Activated naive CD8-positive, alpha-beta T cell (primary cell): ENCODE results near the gene SHISA6.

ENCODE experiments used
- H3K27ac Mint-ChIP-seq: one replicate; pipeline ENCODE4 v1.8.0; 2021; ENCODE audit warnings: mixed read lengths
- H3K27me3 Mint-ChIP-seq: one replicate; pipeline ENCODE4 v1.8.0; 2021; ENCODE audit warnings: mixed read lengths
- H3K36me3 Mint-ChIP-seq: one replicate; pipeline ENCODE4 v1.8.0; 2021; ENCODE audit warnings: mixed read lengths
- H3K4me1 Mint-ChIP-seq: one replicate; pipeline ENCODE4 v1.8.0; 2021; ENCODE audit warnings: low read depth, mixed read lengths
- H3K4me3 Mint-ChIP-seq: one replicate; pipeline ENCODE4 v1.8.0; 2021; ENCODE audit warnings: mild to moderate bottlenecking, mixed read lengths
- H3K9me3 Mint-ChIP-seq: one replicate; pipeline ENCODE4 v1.8.0; 2021; ENCODE audit warnings: low read depth, mixed read lengths

SHISA6 gene

GRCh38 chr17:11240841-11241610 lies at the start of gene SHISA6:
SHISA6 (plus strand) TSS chr17:11241213.
- Mint-ChIP-seq H3K4me1 (peaks cover 3% of the 10 kb centered on the region), H3K36me3 (no peaks in the 10 kb centered on the region), H3K4me3 (no peak within 1 kb of the TSS), H3K27me3 (peaks cover 36% of the 10 kb centered on the region), H3K27ac (no peak within 1 kb of the TSS), H3K9me3 (no peaks in the 10 kb centered on the region)

- no peaks in the 10 kb centered on the region for H3K36me3 Mint-ChIP-seq
- no peaks in the 10 kb centered on the region for H3K4me1 Mint-ChIP-seq
- no peaks in the 10 kb centered on the region for H3K27me3 Mint-ChIP-seq
- no peak overlapping the region for H3K4me3 Mint-ChIP-seq
- H3K9me3 Mint-ChIP-seq, result no peaks in the 10 kb centered on the region
- no peak overlapping the region for H3K27ac Mint-ChIP-seq
These were observed 45.2 kb upstream of the SHISA6 start for GRCh38 chr17:11195801-11196200.

- Mint-ChIP-seq H3K4me1 (no peaks in the 10 kb centered on the region), H3K9me3 (no peaks in the 10 kb centered on the region), H3K4me3 (no peak overlapping the region), H3K36me3 (no peaks in the 10 kb centered on the region), H3K27me3 (no peaks in the 10 kb centered on the region), H3K27ac (no peak overlapping the region)
These were observed 36.0 kb upstream of the SHISA6 start for GRCh38 chr17:11204991-11205390.

GRCh38 chr17:11205659-11206058 lies 35.4 kb upstream of the SHISA6 start:
- no peaks in the 10 kb centered on the region for H3K4me1 Mint-ChIP-seq

GRCh38 chr17:11209906-11210305 lies 31.1 kb upstream of the SHISA6 start:
- no peak overlapping the region for H3K4me3 Mint-ChIP-seq
- H3K36me3 Mint-ChIP-seq, result no peaks in the 10 kb centered on the region
- no peaks in the 10 kb centered on the region for H3K4me1 Mint-ChIP-seq
- H3K27me3 Mint-ChIP-seq, result peaks cover 1% of the 10 kb centered on the region
- H3K27ac Mint-ChIP-seq, result no peak overlapping the region
- peaks cover 22% of the 10 kb centered on the region for H3K9me3 Mint-ChIP-seq

More at GRCh38 chr17:11205659-11206058, 35.4 kb upstream of the SHISA6 start:
- Mint-ChIP-seq H3K36me3 (no peaks in the 10 kb centered on the region), H3K27me3 (peaks cover 1% of the 10 kb centered on the region), H3K9me3 (peaks cover 5% of the 10 kb centered on the region), H3K4me3 (no peak overlapping the region), H3K27ac (no peak overlapping the region)

GRCh38 chr17:11212792-11213191 lies 28.2 kb upstream of the SHISA6 start:
- Mint-ChIP-seq H3K4me3 (no peak overlapping the region), H3K4me1 (no peaks in the 10 kb centered on the region), H3K9me3 (peaks cover 22% of the 10 kb centered on the region), H3K36me3 (no peaks in the 10 kb centered on the region), H3K27ac (no peak overlapping the region), H3K27me3 (peaks cover 3% of the 10 kb centered on the region)

GRCh38 chr17:11216976-11217375 lies 24.0 kb upstream of the SHISA6 start:
- H3K9me3 Mint-ChIP-seq, result peaks cover 6% of the 10 kb centered on the region
- no peak overlapping the region for H3K27ac Mint-ChIP-seq
- H3K27me3 Mint-ChIP-seq, result peaks cover 2% of the 10 kb centered on the region
- no peaks in the 10 kb centered on the region for H3K36me3 Mint-ChIP-seq
- H3K4me3 Mint-ChIP-seq, result no peak overlapping the region
- no peaks in the 10 kb centered on the region for H3K4me1 Mint-ChIP-seq

- H3K4me3 Mint-ChIP-seq, result no peak overlapping the region
- H3K27ac Mint-ChIP-seq, result no peak overlapping the region
- peaks cover 5% of the 10 kb centered on the region for H3K27me3 Mint-ChIP-seq
- H3K4me1 Mint-ChIP-seq, result no peaks in the 10 kb centered on the region
- no peaks in the 10 kb centered on the region for H3K36me3 Mint-ChIP-seq
- no peaks in the 10 kb centered on the region for H3K9me3 Mint-ChIP-seq
These were observed 19.8 kb upstream of the SHISA6 start for GRCh38 chr17:11221196-11221595.

- H3K9me3 Mint-ChIP-seq, result no peaks in the 10 kb centered on the region
- H3K27me3 Mint-ChIP-seq, result peaks cover 5% of the 10 kb centered on the region
- H3K4me3 Mint-ChIP-seq, result no peak overlapping the region
- no peaks in the 10 kb centered on the region for H3K36me3 Mint-ChIP-seq
- H3K27ac Mint-ChIP-seq, result no peak overlapping the region
- no peaks in the 10 kb centered on the region for H3K4me1 Mint-ChIP-seq
These were observed 19.3 kb upstream of the SHISA6 start for GRCh38 chr17:11221721-11222120.

- Mint-ChIP-seq H3K27me3 (peaks cover 34% of the 10 kb centered on the region), H3K36me3 (no peaks in the 10 kb centered on the region), H3K9me3 (no peaks in the 10 kb centered on the region), H3K4me1 (peaks cover 3% of the 10 kb centered on the region), H3K4me3 (no peak overlapping the region), H3K27ac (no peak overlapping the region)
These were observed 2.3 kb upstream of the SHISA6 start for GRCh38 chr17:11238705-11239104.

- H3K36me3 Mint-ChIP-seq, result no peaks in the 10 kb centered on the region
- H3K4me1 Mint-ChIP-seq, result peaks cover 3% of the 10 kb centered on the region
- no peaks in the 10 kb centered on the region for H3K9me3 Mint-ChIP-seq
- no peak overlapping the region for H3K4me3 Mint-ChIP-seq
- peaks cover 37% of the 10 kb centered on the region for H3K27me3 Mint-ChIP-seq
- no peak overlapping the region for H3K27ac Mint-ChIP-seq
These were observed 1.5 kb upstream of the SHISA6 start for GRCh38 chr17:11239379-11239970.

GRCh38 chr17:11240041-11240840 lies 772 bp upstream of the SHISA6 start:
- Mint-ChIP-seq H3K36me3 (no peaks in the 10 kb centered on the region), H3K9me3 (no peaks in the 10 kb centered on the region), H3K4me3 (no peak overlapping the region), H3K27me3 (peaks cover 39% of the 10 kb centered on the region), H3K4me1 (peaks cover 3% of the 10 kb centered on the region), H3K27ac (no peak overlapping the region)

GRCh38 chr17:11241611-11242226 lies 706 bp downstream of the SHISA6 start:
- no peak overlapping the region for H3K4me3 Mint-ChIP-seq
- H3K4me1 Mint-ChIP-seq, result peaks cover 3% of the 10 kb centered on the region
- no peaks in the 10 kb centered on the region for H3K36me3 Mint-ChIP-seq
- H3K27ac Mint-ChIP-seq, result no peak overlapping the region
- no peaks in the 10 kb centered on the region for H3K9me3 Mint-ChIP-seq
- peaks cover 34% of the 10 kb centered on the region for H3K27me3 Mint-ChIP-seq

GRCh38 chr17:11242411-11242810 lies 1.4 kb downstream of the SHISA6 start:
- peaks cover 33% of the 10 kb centered on the region for H3K27me3 Mint-ChIP-seq
- H3K27ac Mint-ChIP-seq, result no peak overlapping the region
- peaks cover 3% of the 10 kb centered on the region for H3K4me1 Mint-ChIP-seq
- no peaks in the 10 kb centered on the region for H3K36me3 Mint-ChIP-seq
- no peaks in the 10 kb centered on the region for H3K9me3 Mint-ChIP-seq
- H3K4me3 Mint-ChIP-seq, result no peak overlapping the region

- H3K4me3 Mint-ChIP-seq, result no peak overlapping the region
- H3K9me3 Mint-ChIP-seq, result no peaks in the 10 kb centered on the region
- H3K27me3 Mint-ChIP-seq, result peaks cover 24% of the 10 kb centered on the region
- peaks cover 3% of the 10 kb centered on the region for H3K4me1 Mint-ChIP-seq
- H3K27ac Mint-ChIP-seq, result no peak overlapping the region
- H3K36me3 Mint-ChIP-seq, result no peaks in the 10 kb centered on the region
These were observed 3.8 kb downstream of the SHISA6 start for GRCh38 chr17:11244776-11245175.
